ENCODE data around the gene TUBE1.
A peak's percentile ranks its signal among the peaks of the same experiment; 100 is the strongest.

Gene TUBE1

DNA sequence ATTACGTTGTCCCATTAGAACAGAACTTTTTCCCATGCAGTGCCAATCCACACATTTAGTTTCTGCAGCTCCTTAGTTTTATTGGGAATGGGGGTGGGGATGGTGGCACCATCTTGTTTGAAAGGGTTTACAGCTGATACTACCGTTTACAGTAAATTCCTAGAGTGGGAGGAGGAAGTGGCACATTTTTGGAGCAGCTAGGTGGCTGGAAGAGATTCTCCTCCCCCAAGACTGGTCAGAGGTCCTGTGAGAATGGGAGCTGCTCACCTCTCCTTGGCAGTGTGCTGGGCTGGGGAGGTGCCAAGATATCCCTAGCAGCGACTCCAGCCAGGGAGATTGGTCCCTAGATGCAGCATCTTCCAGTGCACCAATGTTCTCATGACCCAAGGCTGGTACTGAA, 45.7 kb downstream of the TUBE1 start:
- peaks cover 39% of the 10 kb centered on the region for H3K4me1 Mint-ChIP-seq
- peak overlapping the region; percentile 48 to 97 (median 92) for H3K4me3 Mint-ChIP-seq
- TF ChIP-seq, protein P1, sequence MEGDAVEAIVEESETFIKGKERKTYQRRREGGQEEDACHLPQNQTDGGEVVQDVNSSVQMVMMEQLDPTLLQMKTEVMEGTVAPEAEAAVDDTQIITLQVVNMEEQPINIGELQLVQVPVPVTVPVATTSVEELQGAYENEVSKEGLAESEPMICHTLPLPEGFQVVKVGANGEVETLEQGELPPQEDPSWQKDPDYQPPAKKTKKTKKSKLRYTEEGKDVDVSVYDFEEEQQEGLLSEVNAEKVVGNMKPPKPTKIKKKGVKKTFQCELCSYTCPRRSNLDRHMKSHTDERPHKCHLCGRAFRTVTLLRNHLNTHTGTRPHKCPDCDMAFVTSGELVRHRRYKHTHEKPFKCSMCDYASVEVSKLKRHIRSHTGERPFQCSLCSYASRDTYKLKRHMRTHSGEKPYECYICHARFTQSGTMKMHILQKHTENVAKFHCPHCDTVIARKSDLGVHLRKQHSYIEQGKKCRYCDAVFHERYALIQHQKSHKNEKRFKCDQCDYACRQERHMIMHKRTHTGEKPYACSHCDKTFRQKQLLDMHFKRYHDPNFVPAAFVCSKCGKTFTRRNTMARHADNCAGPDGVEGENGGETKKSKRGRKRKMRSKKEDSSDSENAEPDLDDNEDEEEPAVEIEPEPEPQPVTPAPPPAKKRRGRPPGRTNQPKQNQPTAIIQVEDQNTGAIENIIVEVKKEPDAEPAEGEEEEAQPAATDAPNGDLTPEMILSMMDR (IDR thresholded peaks at IDR 0.05; ENCODE audit: unreplicated experiment in 3 of 3), result no peak
- no peaks in the 10 kb centered on the region for H3K36me3 Mint-ChIP-seq (ENCODE audit: low read depth)
- no peaks in the 10 kb centered on the region for H3K9me3 Mint-ChIP-seq
- H3K27me3 Mint-ChIP-seq (ENCODE audit: low read depth), result peaks cover 4% of the 10 kb centered on the region
- H3K27ac Mint-ChIP-seq, result peak overlapping the region; percentile 97 to 100 (median 100)

GRCh38 chr6:112040956-112041355, 46.3 kb downstream of the TUBE1 start:
- H3K9me3 Mint-ChIP-seq, result no peaks in the 10 kb centered on the region
- H3K36me3 Mint-ChIP-seq (ENCODE audit: low read depth), result no peaks in the 10 kb centered on the region
- H3K27ac Mint-ChIP-seq, result peak overlapping the region; percentile 43 to 100 (median 97)
- H3K27me3 Mint-ChIP-seq (ENCODE audit: low read depth), result peaks cover 4% of the 10 kb centered on the region
- TF ChIP-seq, protein P1 (IDR thresholded peaks at IDR 0.05; ENCODE audit: unreplicated experiment in 3 of 3), result no peak
- H3K4me3 Mint-ChIP-seq, result peak overlapping the region in 1 of 3 experiments; percentile 32
- H3K4me1 Mint-ChIP-seq, result peaks cover 39% of the 10 kb centered on the region

DNA sequence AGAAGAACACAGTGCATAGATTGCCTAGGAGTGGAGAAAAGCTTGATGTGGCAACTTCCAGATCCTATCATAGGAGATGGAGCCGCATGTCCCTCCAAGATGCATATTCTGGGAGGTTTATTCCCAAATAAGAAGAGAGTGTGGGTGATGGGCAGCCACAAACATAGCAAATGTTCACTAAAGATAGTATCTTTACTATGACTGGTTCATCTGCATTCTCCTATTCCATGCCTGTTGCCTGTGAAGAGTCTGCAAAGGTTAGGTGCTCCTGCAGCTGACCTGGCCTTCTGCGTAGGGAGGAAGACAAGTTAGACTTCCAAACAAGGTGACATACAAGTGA, 47.9 kb downstream of the TUBE1 start:
- Mint-ChIP-seq H3K27ac (peak overlapping the region in 1 of 3 experiments; percentile 35), H3K27me3 (ENCODE audit: low read depth) (peaks cover 4% of the 10 kb centered on the region), H3K4me1 (peaks cover 29% of the 10 kb centered on the region), H3K9me3 (no peaks in the 10 kb centered on the region), H3K4me3 (peak overlapping the region in 1 of 3 experiments; percentile 58), H3K36me3 (ENCODE audit: low read depth) (no peaks in the 10 kb centered on the region)
- TF ChIP-seq, protein P1 (IDR thresholded peaks at IDR 0.05; ENCODE audit: unreplicated experiment in 3 of 3), result no peak

- H3K9me3 Mint-ChIP-seq, result no peaks in the 10 kb centered on the region
- TF ChIP-seq, protein P1 (IDR thresholded peaks at IDR 0.05; ENCODE audit: unreplicated experiment in 3 of 3), result no peak
- peaks cover 24% of the 10 kb centered on the region for H3K4me1 Mint-ChIP-seq
- H3K27me3 Mint-ChIP-seq (ENCODE audit: low read depth), result peaks cover 4% of the 10 kb centered on the region
- H3K27ac Mint-ChIP-seq, result no peak overlapping the region
- no peak overlapping the region for H3K4me3 Mint-ChIP-seq
- no peaks in the 10 kb centered on the region for H3K36me3 Mint-ChIP-seq (ENCODE audit: low read depth)
These were observed 48.4 kb downstream of the TUBE1 start for GRCh38 chr6:112038756-112039430.

DNA sequence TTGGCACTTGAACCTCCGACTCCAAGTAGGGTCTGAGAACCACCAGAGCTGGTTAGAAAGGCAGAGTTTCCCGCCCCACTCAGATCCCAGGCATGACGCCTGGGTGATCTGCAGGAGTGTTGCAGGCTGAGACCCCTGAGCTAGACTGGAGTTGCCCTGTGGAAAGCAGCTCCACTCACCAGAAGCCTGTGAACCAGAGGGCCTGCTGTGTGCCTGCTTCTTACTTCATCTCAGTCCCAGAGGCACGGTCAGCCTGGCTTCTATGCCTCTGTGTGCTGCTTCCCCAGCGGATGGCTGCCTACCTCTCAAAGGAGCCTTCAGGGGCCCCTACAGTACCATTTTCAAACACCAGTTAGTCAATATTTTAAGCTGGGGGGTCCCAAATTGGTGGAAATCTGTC, 49.0 kb downstream of the TUBE1 start:
- H3K4me3 Mint-ChIP-seq, result no peak overlapping the region
- TF ChIP-seq, protein P1 (IDR thresholded peaks at IDR 0.05; ENCODE audit: unreplicated experiment in 3 of 3), result no peak

GRCh38 chr6:112037783-112038216, 49.5 kb downstream of the TUBE1 start:
- H3K27ac Mint-ChIP-seq, result no peak overlapping the region
- H3K27me3 Mint-ChIP-seq (ENCODE audit: low read depth), result peaks cover 5% of the 10 kb centered on the region
- no peak overlapping the region for H3K4me3 Mint-ChIP-seq
- peaks cover 18% of the 10 kb centered on the region for H3K4me1 Mint-ChIP-seq
- H3K9me3 Mint-ChIP-seq, result no peaks in the 10 kb centered on the region
- TF ChIP-seq, protein P1 (IDR thresholded peaks at IDR 0.05; ENCODE audit: unreplicated experiment in 3 of 3), result no peak
- H3K36me3 Mint-ChIP-seq (ENCODE audit: low read depth), result no peaks in the 10 kb centered on the region

More for the DNA sequence above, 49.0 kb downstream of the TUBE1 start:
- Mint-ChIP-seq H3K27me3 (ENCODE audit: low read depth) (peaks cover 4% of the 10 kb centered on the region), H3K27ac (no peak overlapping the region), H3K4me1 (peaks cover 19% of the 10 kb centered on the region), H3K36me3 (ENCODE audit: low read depth) (no peaks in the 10 kb centered on the region), H3K9me3 (no peaks in the 10 kb centered on the region)
